Measurements from ENCODE around the gene TP63.
"Not testable (repeated sequence)": the region's sequence is repeated elsewhere in the genome, so short reads cannot be mapped to it uniquely, and the experiment has no call there.

TP63 gene

GRCh38 chr3:189631373-189631408 lies at the start of gene TP63:
TSS of gene TP63 (plus strand) at chr3:189631389. CDS start at chr3:189631516, 127 bp downstream.
- DNase-seq, result no peak

DNA sequence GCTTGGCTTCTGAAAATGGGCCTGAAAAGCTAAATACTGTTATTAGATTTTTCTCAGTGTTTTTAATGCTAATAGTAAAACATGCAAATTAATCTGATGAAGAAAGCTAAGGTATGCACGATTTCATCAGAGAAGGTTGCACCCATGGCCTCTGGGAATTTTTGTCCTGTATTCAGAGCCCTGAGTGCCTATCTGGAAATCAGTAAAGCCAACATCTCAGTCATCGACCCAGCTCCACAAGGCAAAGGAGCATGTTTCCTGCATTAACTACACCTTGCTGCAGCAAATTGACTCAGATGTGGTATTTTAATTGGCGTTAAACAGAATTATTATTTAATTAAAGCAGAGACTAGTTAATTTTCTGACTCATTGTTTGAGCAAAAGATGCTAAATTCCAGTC lies 49.0 kb upstream of the TP63 start:
- no peak for DNase-seq

DNA sequence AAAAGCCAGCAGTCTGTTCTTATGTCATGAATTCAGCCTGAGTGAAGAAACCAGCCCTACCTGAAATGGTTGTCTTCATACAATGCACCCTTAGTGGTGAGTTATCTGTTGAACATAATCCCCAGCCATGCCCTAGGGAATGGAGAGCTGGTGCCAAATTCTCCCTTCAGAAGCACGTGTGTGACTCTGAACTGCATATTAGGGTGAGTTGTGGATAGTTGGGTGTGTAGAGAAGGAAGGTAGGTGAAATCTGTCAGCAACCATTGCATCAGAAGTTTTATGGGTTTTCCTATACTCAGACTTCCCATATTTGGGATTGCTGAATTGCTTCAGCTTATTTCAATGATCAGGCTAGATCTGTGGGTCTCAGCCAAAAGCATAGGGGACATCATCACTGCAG lies 46.5 kb upstream of the TP63 start:
- DNase-seq, result no peak

DNA sequence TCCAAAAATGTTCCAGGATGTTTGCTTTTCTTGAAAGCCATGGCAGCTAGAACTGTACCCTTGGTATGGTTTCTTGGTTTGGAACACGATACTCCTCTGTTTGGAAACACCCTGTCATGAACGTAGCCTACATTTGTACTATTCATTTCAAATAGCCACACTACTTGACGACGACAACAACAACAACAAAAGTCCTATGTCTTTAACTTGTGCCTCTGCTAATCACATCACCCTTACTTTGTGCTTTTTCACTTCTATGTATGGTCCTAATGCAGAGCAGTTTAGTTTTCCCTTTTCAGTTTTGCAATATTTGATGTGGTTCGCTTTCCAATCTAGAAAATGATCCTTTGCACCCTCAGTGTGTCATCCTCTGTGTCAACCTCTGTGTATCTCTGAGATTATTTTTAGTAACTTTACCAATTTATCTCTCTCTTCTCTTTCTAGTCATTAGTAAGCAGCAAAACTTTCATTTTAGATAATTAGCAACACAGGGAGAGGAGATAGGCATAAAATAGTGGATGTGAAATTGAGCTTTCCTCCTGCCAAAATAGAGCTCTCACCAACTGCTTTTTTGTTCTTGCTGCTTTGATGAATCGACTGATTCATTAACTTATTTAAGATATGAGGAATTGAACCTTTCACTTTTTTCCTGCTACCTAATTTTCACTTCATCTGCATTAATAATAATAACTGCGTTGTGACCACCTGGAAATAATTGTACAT lies 44.1 kb upstream of the TP63 start:
- no peak for DNase-seq

GRCh38 chr3:189587664-189588040 lies 43.5 kb upstream of the TP63 start:
- no peak for DNase-seq

GRCh38 chr3:189588070-189588469 lies 43.1 kb upstream of the TP63 start:
- no peak for DNase-seq

- DNase-seq, result no peak
Measured at GRCh38 chr3:189588475-189589178, 42.6 kb upstream of the TP63 start.

GRCh38 chr3:189589179-189589569 lies 42.0 kb upstream of the TP63 start:
- DNase-seq, result no peak

DNA sequence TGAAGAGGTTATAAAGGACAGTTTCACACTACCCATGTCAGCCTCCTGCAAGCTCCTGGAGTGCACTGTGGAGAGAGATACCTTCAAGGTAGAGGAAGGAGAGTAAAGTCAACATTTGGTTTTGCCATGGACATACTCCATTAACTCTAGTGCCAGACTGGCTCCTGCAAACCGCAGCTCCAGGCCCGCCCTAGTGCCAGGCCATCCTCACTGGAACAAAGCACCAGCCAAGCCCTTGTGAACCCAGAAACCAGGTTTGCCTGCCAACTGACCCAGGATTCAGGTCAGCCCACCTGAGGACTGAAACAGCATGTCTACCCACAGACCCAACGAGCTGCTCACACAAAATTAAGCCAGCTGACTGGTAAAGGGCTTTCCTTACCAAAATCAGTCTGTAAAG lies 41.0 kb upstream of the TP63 start:
- DNase-seq, result no peak

DNA sequence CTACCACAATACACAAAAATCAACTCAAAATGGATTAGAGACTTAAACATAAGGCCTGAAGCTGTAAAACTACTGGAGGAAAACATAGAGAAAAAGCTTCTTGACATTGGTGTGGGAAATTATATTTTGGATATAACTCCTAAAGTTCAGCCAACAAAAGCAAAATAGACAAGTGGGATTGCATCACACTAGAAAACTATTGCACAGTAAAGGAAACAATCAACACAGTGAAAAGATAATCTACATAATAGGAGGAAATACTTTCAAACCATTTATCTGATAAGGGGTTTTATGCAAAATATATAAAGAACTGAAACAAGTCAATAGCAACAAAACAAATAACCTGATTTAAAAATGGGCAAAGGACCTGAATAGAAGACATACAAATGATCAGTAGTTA lies 37.6 kb upstream of the TP63 start:
- no peak for DNase-seq

- not testable (repeated sequence) for DNase-seq
Measured at GRCh38 chr3:189596078-189596979, 34.9 kb upstream of the TP63 start.

DNA sequence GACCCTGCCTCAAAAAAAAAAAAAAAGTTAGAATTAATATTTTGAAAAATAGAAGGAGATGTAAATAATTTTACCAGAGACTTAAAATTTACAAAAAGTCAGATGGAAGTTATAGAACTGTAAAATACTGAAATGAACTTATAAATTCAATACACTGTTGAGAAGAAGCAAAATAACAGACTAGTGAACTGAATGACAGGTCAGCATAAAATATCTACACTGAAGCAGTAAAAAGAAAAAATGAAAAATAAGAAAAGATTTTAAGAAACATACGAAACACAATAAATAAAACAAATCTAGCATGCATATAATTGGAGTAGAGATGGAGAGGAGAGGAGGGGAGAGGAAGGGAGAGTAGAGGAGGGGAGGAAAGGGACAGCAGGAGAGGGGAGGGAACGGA lies 33.3 kb upstream of the TP63 start:
- DNase-seq, result no peak

DNA sequence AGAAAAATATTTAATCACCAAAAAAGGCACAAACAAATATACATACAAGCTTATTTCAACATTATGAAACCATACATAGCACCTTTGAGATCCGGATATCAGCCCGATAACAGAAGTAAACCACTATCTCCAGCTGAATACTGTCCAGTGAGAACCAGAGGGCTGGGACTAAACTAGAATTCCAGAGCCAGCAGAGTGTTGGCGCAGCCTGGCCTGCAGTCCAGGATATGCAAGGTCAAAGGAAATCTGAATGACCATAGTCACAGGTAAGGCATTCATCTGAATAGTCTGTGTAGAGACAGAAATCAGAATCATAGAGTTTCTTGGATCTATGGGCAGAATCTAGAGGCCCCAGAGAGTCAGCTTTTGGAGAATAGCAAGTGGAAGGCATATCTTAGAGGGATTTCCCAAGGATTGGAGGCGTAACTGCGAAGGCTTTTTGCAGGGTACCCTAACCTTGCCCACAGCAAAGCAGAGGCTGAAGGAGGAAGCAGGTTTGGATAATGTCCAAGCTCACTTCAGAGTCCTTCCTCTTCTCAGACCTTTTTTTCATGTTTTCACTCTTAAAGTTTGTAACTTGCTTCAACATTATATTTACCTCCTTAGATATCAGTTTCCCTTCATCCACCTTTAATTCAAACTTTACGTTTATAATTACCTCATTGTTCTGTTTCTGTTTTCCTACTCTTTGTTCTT lies 32.5 kb upstream of the TP63 start:
- DNase-seq, result no peak

GRCh38 chr3:189602471-189602870 lies 28.7 kb upstream of the TP63 start:
- no peak for DNase-seq

- DNase-seq, result no peak
Measured at GRCh38 chr3:189605717-189606116, 25.5 kb upstream of the TP63 start.

DNA sequence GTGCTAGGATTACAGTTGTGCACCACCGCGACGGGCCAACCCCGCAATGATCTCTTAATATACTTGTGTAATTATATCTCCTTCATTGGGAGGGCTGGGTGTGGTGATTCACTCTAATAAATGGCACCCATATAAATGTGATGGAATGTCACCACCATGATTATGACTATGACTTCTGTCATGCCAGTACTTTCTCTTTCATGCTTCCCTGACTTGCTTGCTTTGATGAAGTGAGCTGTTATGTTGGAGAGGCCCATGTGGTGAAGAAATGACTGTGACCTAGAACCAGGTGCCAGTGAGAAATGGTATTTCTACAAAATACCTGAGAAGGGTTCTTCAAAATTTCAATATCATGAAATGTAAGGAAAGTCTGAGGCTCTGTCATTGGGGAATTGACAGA lies 24.4 kb upstream of the TP63 start:
- no peak for DNase-seq

- DNase-seq, result not testable (repeated sequence)
Measured at GRCh38 chr3:189612641-189613040, 18.5 kb upstream of the TP63 start.

GRCh38 chr3:189613122-189613521 lies 18.1 kb upstream of the TP63 start:
- no peak for DNase-seq

DNA sequence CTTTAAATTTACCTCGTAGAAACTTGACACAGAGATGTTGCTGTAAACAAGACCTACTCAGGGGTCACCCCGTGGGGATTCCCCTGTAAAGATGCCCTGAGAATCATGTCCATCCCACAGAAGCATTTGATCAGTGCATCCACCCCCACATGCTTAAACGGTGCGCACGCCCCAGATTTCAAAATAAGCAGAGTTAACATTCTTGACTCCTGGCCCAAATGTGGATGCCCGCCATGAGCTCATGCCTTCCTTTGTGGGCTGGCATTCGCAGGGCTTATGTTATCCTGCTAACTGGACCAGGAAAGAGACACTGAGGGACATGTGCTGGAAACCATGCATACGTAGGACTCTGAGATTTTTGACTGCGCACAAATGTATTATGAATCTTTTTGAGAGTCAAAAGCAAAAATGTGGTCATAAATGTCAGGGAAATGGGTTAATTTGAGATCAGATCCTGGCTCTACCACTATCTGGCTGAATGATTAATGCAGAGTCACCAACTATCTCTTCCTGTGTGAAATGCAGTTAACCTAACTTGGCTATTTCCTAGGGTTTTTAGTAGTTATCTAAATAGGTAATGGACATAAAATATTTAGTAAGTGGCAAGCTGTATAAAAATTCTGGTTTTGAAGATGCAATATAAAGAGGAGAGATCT lies 9.1 kb upstream of the TP63 start:
- no peak for DNase-seq

DNA sequence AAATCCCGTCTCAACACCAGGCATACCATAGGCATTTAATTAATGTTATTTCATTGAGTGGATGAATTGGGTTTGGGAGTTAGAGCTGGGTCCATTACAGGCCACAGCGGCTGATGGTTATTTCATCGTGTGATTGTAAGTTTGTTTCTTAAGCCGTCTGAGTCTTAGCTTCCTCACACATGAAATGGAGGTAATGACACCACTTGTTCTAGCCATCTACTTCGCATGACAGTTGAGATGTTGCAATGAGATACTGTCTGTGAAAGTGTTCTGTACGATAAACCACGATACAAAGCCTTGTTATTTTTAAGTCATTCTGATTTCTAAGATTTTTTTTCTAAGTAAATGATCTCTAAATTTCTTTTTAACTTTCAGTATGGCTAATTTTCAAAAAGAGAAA lies 8.6 kb upstream of the TP63 start:
- no peak for DNase-seq

GRCh38 chr3:189624130-189624529 lies 7.1 kb upstream of the TP63 start:
- no peak for DNase-seq

DNA sequence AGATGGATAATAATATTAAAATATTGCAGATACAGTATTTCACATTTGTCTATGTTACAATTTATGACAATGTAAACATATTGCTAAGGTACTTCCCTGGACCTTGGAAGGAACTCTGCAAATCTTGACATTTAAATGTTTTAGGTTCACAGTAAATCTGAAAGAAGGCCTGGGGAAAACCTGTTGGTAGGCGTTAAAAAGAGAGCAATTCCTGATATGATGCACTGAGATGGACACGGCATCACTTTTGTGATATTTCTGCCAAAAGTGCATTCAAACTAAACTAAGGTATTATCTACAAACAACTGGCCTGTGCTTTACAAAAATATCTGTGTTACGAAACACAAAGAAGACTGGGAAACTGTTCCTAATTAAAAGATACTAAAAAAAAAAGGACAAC lies 6.1 kb upstream of the TP63 start:
- DNase-seq, result no peak

- no peak for DNase-seq
Measured at GRCh38 chr3:189625572-189625971, 5.6 kb upstream of the TP63 start.
